ENCODE results near the gene PDE4D. TPM values are rescaled to one million over a fixed set of nuclear protein-coding genes. Genes with fewer than 3 reads are reported as not detected.

Gene PDE4D
- total RNA-seq, 1 donor from 2014 or later, result 39.2 TPM

- Histone ChIP-seq H3K36me3 (ENCODE audit: control insufficient read depth, insufficient read depth, low read length) (no peaks in the 10 kb centered on the region), H3K4me3 (ENCODE audit: low read depth, low read length) (no peak overlapping the region), H3K27me3 (ENCODE audit: control insufficient read depth, insufficient read depth, low read length) (no peaks in the 10 kb centered on the region)
- no peak for DNase-seq (ENCODE audit: low read depth)
- no peak for TF ChIP-seq CTCF (IDR thresholded peaks at IDR 0.05; ENCODE audit: insufficient read depth, low read length, poor library complexity, severe bottlenecking)
These were observed 954.7 kb downstream of the PDE4D start for GRCh38 chr5:58938563-58939424.

GRCh38 chr5:58937031-58937681 lies 956.4 kb downstream of the PDE4D start:
- no peaks in the 10 kb centered on the region for H3K36me3 ChIP-seq (ENCODE audit: control insufficient read depth, insufficient read depth, low read length)
- no peaks in the 10 kb centered on the region for H3K27me3 ChIP-seq (ENCODE audit: control insufficient read depth, insufficient read depth, low read length)
- no peak for DNase-seq (ENCODE audit: low read depth)
- no peak for TF ChIP-seq CTCF (IDR thresholded peaks at IDR 0.05; ENCODE audit: insufficient read depth, low read length, poor library complexity, severe bottlenecking)
- no peak overlapping the region for H3K4me3 ChIP-seq (ENCODE audit: low read depth, low read length)

GRCh38 chr5:58934629-58935097 lies 958.9 kb downstream of the PDE4D start:
- Histone ChIP-seq H3K4me3 (ENCODE audit: low read depth, low read length) (no peak overlapping the region), H3K36me3 (ENCODE audit: control insufficient read depth, insufficient read depth, low read length) (no peaks in the 10 kb centered on the region), H3K27me3 (ENCODE audit: control insufficient read depth, insufficient read depth, low read length) (no peaks in the 10 kb centered on the region)
- DNase-seq (ENCODE audit: low read depth), result no peak
- no peak for TF ChIP-seq CTCF (IDR thresholded peaks at IDR 0.05; ENCODE audit: insufficient read depth, low read length, poor library complexity, severe bottlenecking)

GRCh38 chr5:58933891-58934628 lies 959.5 kb downstream of the PDE4D start:
- H3K36me3 ChIP-seq (ENCODE audit: control insufficient read depth, insufficient read depth, low read length), result no peaks in the 10 kb centered on the region
- DNase-seq (ENCODE audit: low read depth), result no peak
- H3K27me3 ChIP-seq (ENCODE audit: control insufficient read depth, insufficient read depth, low read length), result no peaks in the 10 kb centered on the region
- no peak overlapping the region for H3K4me3 ChIP-seq (ENCODE audit: low read depth, low read length)
- no peak for TF ChIP-seq CTCF (IDR thresholded peaks at IDR 0.05; ENCODE audit: insufficient read depth, low read length, poor library complexity, severe bottlenecking)

GRCh38 chr5:58932057-58932612 lies 961.4 kb downstream of the PDE4D start:
- Histone ChIP-seq H3K27me3 (ENCODE audit: control insufficient read depth, insufficient read depth, low read length) (no peaks in the 10 kb centered on the region), H3K4me3 (ENCODE audit: low read depth, low read length) (no peak overlapping the region), H3K36me3 (ENCODE audit: control insufficient read depth, insufficient read depth, low read length) (no peaks in the 10 kb centered on the region)
- no peak for TF ChIP-seq CTCF (IDR thresholded peaks at IDR 0.05; ENCODE audit: insufficient read depth, low read length, poor library complexity, severe bottlenecking)
- no peak for DNase-seq (ENCODE audit: low read depth)

Measured in kidney epithelial cell (primary cell).